Heart left ventricle (tissue), 16 donors: ENCODE data around the gene HSD17B1. TPM values are rescaled to one million over a fixed set of nuclear protein-coding genes. Genes with fewer than 3 reads are reported as not detected.
"Not testable (repeated sequence)": the region's sequence is repeated elsewhere in the genome, so short reads cannot be mapped to it uniquely, and the experiment has no call there.

Experiments
- ATAC-seq, 4 donors: fragments of 200-7000 bp; cut with Tn5 transposase; one replicate each; pipeline ENCODE4 v1.9.1; 2020 to 2022; ENCODE audit warnings: moderate library complexity in 4 of 4, mild to moderate bottlenecking in 3 of 4, moderate number of reproducible peaks in 1 of 4
- DNase-seq, 5 donors: peaks; one replicate each; pipeline ENCODE4 v3.0.0-alpha.2; 2020
- H3K27ac ChIP-seq, 12 donors: fragments of 200-600 bp; sonication (generic) in 4 of 12; one replicate each; pipeline versions ENCODE4 v1.5.0 to v1.8.0; 2016 to 2022; ENCODE audit warnings: mild to moderate bottlenecking in 2 of 12
- H3K27me3 ChIP-seq, 9 donors: fragments of 200-600 bp; sonication (generic) in 2 of 9; one replicate each; pipeline versions ENCODE4 v1.5.1 to v1.8.0; 2016 to 2022; ENCODE audit warnings: mild to moderate bottlenecking in 3 of 9
- H3K36me3 ChIP-seq, 9 donors: fragments of 200-600 bp; sonication (generic) in 2 of 9; one replicate each; pipeline versions ENCODE4 v1.5.0 to v1.8.0; 2018 to 2022; ENCODE audit warnings: mild to moderate bottlenecking in 2 of 9
- H3K4me1 ChIP-seq, 12 donors: fragments of 200-600 bp; sonication (generic) in 4 of 12; one replicate each; pipeline versions ENCODE4 v1.5.0 to v1.8.0; 2016 to 2022; ENCODE audit warnings: mild to moderate bottlenecking in 3 of 12
- H3K4me3 ChIP-seq, 12 donors: fragments of 200-600 bp; sonication (generic) in 4 of 12; one replicate each; pipeline versions ENCODE4 v1.5.0 to v1.8.0; 2017 to 2022; ENCODE audit warnings: mild to moderate bottlenecking in 9 of 12, moderate library complexity in 4 of 12
- H3K9me3 ChIP-seq, 12 donors: fragments of 200-600 bp; sonication (generic) in 4 of 12; one replicate each; pipeline versions ENCODE4 v1.5.0 to v1.8.0; 2016 to 2022; ENCODE audit warnings: mild to moderate bottlenecking in 1 of 12
- POLR2A ChIP-seq, 2 donors: fragments of 450-650 bp; IDR thresholded peaks; one replicate each; pipeline ENCODE4 v1.6.1; 2017; ENCODE audit warnings: antibody characterized with exemption in 2 of 2, mild to moderate bottlenecking in 2 of 2, moderate library complexity in 2 of 2
- WGBS, 4 donors: extraction: QIAGEN DNeasy Blood & Tissue Kit in 2 of 4; methylation state at CpG; one replicate each; pipeline versions ENCODE4 v1.1.5 to v1.1.7; 2013 to 2018; 5-methylcytosine and 5-hydroxymethylcytosine counted together
- intact Hi-C, 10 donors: fragments of 100-400 bp; cut with DNase I; formaldehyde crosslinking; loops; one replicate each; pipeline versions ENCODE4 v1.11.1 to v1.14.2; 2022
- polyA plus RNA-seq, 2 donors: library from polyadenylated mRNA; stranded (reverse); fragments of 200-250 nt; gene quantifications; one replicate each; pipeline ENCODE4 v1.2.3, GENCODE V29; 2013
- total RNA-seq, 9 donors: library from RNA; depleted of rRNA in 2 of 9; stranded (reverse); fragments of >200 nt in 2 of 9; fragmentation: NEBNext Ultra II Directional in 3 of 9; extraction: Animal tissue kit (Norgen Biotek cat#: 25700) in 3 of 9; gene quantifications; one replicate each; pipeline versions ENCODE4 v1.1.0 to v1.2.4, GENCODE V29; 2016 to 2023
- TF ChIP-seq, protein P1 (sequence below), 12 donors: fragments of 200-600 bp; sonication (generic) in 4 of 12; IDR thresholded peaks; one replicate each; pipeline versions ENCODE4 v1.5.0 to v1.8.0; 2018 to 2022; ENCODE audit warnings: antibody characterized with exemption in 12 of 12, mild to moderate bottlenecking in 5 of 12
- donor health status: ischemic (EF 13 %, LVEDD 7.1; RV severe dilation, severe dysfunction).
- donor health status: healthy with polysubstance abuse.
- donor health status: DM: no; HTN: yes; CAD: no.
- donor health status: DM: no; HTN: no; CAD: no.
- donor health status: ischemic (EF 25% LVEDD 6.9; RV normal size, moderate dysfunction).
- donor health status: ischemic (EF 25% LVEDD 5.7; RV mildly dilated, moderate dysfunction).
- donor health status: healthy.
- donor health status: DM: yes; HTN: yes; CAD: no.
- donor health status: ischemic (EF 35%, LVEDD 5.7; RV mildly dilated, moderate dysfunction).
- donor health status: nonischemic (EF 11% LVEDD 7.7; RV severe dilation, severe dysfunction).
- donor health status: DM: yes; HTN: yes; CAD: no.
- donor health status: PGD.
- donor health status: ischemic (EF 29% LVEDD 5.4; RV normal size, mild dysfunction).
- donor health status: nonischemic (EF 23%, LVEDD 6.1; RV moderate dilation, normal function).

HSD17B1 gene
- total and polyA plus RNA-seq, 11 donors: 0.32 to 1.8 (median 1.1) TPM; not detected in 1

DNA sequence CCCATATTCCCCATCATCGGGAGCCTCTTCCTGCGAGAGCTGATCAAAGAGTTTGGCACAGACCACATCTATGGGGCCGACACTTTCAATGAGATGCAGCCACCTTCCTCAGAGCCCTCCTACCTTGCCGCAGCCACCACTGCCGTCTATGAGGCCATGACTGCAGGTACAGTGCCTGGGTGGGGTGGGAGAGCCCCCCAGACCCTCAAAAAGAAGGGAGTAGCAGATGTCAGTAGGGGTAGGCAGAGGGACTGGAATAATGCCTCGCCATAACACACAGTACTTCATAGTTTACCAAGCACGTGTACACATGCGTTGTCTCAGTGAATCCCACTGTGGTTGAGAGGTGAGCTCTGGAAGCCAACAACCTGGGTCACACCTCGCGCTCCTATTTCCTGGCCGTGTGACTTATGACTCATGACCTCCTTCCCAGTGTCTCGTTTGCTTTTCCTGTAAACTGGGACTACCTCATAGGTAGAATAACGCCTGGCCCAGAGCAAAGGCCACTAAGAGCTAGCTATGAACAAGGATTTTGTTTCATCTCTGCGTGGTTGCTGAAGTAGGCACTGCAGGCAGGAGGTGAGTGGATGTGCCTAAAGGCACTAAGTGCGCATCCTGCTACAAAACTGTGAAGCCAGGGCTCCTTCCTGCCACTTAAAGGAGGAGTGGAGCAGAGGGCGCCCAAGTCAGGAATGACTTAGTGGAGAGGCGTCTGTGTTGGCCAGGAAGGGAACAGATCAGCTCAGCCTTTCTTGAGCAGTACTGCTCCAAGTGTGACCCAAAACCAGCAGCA, 11.5 kb upstream of the HSD17B1 start:
- no peak for ATAC-seq
- Histone ChIP-seq H3K27me3 (no peaks in the 10 kb centered on the region), H3K4me1 (peaks cover 4 to 20% (median 9%) of the 10 kb centered on the region in 12 donors), H3K27ac (no peak overlapping the region), H3K36me3 (peaks cover 0 to 67% (median 50%) of the 10 kb centered on the region in 9 donors), H3K4me3 (no peak overlapping the region), H3K9me3 (no peaks in the 10 kb centered on the region)
- DNase-seq: no peak
- WGBS, 4 donors: 78 to 89% (median 82%) methylated on average over 17 of the region's 17 CpGs
- intact Hi-C loops: no loop called here
- TF ChIP-seq POLR2A (IDR thresholded peaks at IDR 0.05): no peak
- TF ChIP-seq, protein P1, sequence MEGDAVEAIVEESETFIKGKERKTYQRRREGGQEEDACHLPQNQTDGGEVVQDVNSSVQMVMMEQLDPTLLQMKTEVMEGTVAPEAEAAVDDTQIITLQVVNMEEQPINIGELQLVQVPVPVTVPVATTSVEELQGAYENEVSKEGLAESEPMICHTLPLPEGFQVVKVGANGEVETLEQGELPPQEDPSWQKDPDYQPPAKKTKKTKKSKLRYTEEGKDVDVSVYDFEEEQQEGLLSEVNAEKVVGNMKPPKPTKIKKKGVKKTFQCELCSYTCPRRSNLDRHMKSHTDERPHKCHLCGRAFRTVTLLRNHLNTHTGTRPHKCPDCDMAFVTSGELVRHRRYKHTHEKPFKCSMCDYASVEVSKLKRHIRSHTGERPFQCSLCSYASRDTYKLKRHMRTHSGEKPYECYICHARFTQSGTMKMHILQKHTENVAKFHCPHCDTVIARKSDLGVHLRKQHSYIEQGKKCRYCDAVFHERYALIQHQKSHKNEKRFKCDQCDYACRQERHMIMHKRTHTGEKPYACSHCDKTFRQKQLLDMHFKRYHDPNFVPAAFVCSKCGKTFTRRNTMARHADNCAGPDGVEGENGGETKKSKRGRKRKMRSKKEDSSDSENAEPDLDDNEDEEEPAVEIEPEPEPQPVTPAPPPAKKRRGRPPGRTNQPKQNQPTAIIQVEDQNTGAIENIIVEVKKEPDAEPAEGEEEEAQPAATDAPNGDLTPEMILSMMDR (IDR thresholded peaks at IDR 0.05): no peak

DNA sequence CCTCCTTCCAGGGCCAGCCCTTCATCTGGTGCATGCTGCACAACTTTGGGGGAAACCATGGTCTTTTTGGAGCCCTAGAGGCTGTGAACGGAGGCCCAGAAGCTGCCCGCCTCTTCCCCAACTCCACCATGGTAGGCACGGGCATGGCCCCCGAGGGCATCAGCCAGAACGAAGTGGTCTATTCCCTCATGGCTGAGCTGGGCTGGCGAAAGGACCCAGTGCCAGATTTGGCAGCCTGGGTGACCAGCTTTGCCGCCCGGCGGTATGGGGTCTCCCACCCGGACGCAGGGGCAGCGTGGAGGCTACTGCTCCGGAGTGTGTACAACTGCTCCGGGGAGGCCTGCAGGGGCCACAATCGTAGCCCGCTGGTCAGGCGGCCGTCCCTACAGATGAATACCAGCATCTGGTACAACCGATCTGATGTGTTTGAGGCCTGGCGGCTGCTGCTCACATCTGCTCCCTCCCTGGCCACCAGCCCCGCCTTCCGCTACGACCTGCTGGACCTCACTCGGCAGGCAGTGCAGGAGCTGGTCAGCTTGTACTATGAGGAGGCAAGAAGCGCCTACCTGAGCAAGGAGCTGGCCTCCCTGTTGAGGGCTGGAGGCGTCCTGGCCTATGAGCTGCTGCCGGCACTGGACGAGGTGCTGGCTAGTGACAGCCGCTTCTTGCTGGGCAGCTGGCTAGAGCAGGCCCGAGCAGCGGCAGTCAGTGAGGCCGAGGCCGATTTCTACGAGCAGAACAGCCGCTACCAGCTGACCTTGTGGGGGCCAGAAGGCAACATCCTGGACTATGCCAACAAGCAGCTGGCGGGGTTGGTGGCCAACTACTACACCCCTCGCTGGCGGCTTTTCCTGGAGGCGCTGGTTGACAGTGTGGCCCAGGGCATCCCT, 9.3 kb upstream of the HSD17B1 start:
- H3K9me3 ChIP-seq: no peaks in the 10 kb centered on the region
- no peak overlapping the region for H3K4me3 ChIP-seq
- H3K4me1 ChIP-seq: peaks cover 0 to 19% (median 9%) of the 10 kb centered on the region in 12 donors
- no peak for DNase-seq
- H3K27me3 ChIP-seq: peaks cover 0 to 3% (median 0%) of the 10 kb centered on the region in 9 donors
- peaks cover 0 to 63% (median 49%) of the 10 kb centered on the region in 9 donors for H3K36me3 ChIP-seq
- no peak for TF ChIP-seq POLR2A (IDR thresholded peaks at IDR 0.05)
- TF ChIP-seq, protein P1 (IDR thresholded peaks at IDR 0.05): no peak
- intact Hi-C loops: no loop called here
- no peak overlapping the region for H3K27ac ChIP-seq
- WGBS, 4 donors: 89 to 93% (median 93%) methylated on average over 13 to 39 of the region's 39 CpGs
- ATAC-seq: no peak

DNA sequence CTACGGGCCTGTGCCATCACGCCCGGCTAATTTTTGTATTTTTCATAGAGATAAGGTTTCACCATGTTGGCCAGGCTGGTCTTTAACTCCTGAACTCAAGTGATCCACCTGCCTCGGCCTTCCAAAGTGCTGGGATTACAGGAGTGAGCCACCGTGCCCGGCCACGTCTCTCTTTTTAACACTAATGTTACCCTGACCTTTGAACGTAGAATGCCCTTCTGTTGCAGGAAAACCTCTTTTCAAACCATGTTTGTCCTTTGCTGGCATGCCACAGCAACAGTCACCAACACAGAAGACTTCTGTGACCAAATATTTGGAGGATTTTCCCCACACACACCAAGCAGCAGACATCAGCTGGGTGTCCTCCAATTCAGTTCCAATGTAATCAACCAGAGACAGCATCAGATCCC, 7.8 kb upstream of the HSD17B1 start:
- WGBS, 4 donors: 75 to 83% (median 81%) methylated on average over 8 of the region's 8 CpGs
- TF ChIP-seq POLR2A (IDR thresholded peaks at IDR 0.05): no peak
- TF ChIP-seq, protein P1 (IDR thresholded peaks at IDR 0.05): no peak
- Histone ChIP-seq H3K27me3 (peaks cover 0 to 4% (median 0%) of the 10 kb centered on the region in 9 donors), H3K9me3 (no peaks in the 10 kb centered on the region), H3K36me3 (peaks cover 0 to 49% (median 37%) of the 10 kb centered on the region in 9 donors), H3K4me1 (peaks cover 0 to 23% (median 11%) of the 10 kb centered on the region in 12 donors), H3K27ac (no peak overlapping the region), H3K4me3 (no peak overlapping the region)
- ATAC-seq (no peak), DNase-seq (no peak)
- intact Hi-C loops: no loop called here

DNA sequence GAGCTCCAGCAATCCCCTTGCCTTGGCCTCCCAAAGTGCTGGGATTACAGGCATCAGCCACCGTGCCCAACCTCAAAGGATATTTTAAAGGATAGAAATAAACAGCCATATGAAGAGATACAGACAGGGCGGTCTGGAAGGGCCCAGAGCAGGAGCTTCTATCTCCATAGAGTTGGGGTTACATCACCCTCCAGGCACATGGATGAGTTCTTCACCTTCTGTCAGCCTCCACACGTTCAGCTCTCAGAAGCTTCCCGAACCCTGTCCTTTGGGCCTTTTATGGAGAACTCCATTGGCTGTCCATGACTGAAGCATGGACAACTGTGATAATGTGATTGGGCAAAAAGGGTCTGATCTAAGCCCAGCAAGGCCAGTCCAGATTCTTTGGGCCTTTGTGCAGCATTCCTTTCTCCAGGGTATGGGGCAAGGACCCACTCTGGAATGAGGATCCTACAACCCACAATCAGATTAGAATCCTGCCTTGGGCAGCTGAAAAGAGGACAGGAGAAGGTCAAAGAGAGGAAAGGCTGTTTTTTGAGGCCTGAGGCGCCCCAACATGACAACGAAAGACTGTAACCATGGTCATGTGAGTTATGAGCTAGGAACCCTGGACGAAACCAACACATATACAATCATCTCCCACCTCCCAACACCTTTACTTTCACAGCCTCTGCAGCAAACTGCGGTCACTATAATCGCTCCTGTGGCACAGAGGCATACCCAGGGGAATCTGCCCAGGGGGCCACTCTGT, 6.8 kb upstream of the HSD17B1 start:
- Histone ChIP-seq H3K36me3 (peaks cover 0 to 40% (median 32%) of the 10 kb centered on the region in 9 donors), H3K4me1 (peaks cover 0 to 23% (median 11%) of the 10 kb centered on the region in 12 donors)
- H3K27ac ChIP-seq, ATAC-seq, H3K9me3 ChIP-seq, H3K4me3 ChIP-seq, H3K27me3 ChIP-seq, DNase-seq, intact Hi-C loops: not testable (repeated sequence)
- 89 to 92% (median 91%) methylated on average over 9 of the region's 9 CpGs for WGBS, 4 donors
